GM23338 (cell line): ENCODE data around the gene APOM. TPM values are rescaled to one million over a fixed set of nuclear protein-coding genes. Genes with fewer than 3 reads are reported as not detected.

Experiments
- ATAC-seq: fragments of 200-7000 bp; cut with Tn5 transposase; 3 replicates; pipeline ENCODE4 v1.9.1; 2020
- DNase-seq: peaks from one replicate; pipeline ENCODE4 v3.0.0-alpha.2; 2015; ENCODE audit warnings: low spot score
- H2AFZ ChIP-seq: fragments of 200-600 bp; sonication (generic); 2 replicates; pipeline ENCODE4 v1.8.0; 2016; ENCODE audit warnings: antibody characterized with exemption, mild to moderate bottlenecking, moderate library complexity
- H3F3A ChIP-seq: fragments of 200-600 bp; sonication (generic); replicated peaks from 2 replicates; pipeline ENCODE4 v1.8.0; 2017; ENCODE audit warnings: antibody characterized with exemption, mixed run types, low read depth
- H3K27ac ChIP-seq: fragments of 200-600 bp; sonication (generic); 2 replicates; pipeline ENCODE4 v1.6.1; 2016; ENCODE audit warnings: low read depth
- H3K27me3 ChIP-seq: fragments of 200-600 bp; sonication (generic); 2 replicates; pipeline ENCODE4 v1.8.0; 2016; ENCODE audit warnings: mild to moderate bottlenecking, mixed run types, moderate library complexity; ENCODE audit not compliant: insufficient read depth
- H3K36me3 ChIP-seq: fragments of 200-600 bp; sonication (generic); 2 replicates; pipeline ENCODE4 v1.8.0; 2016; ENCODE audit warnings: mild to moderate bottlenecking; ENCODE audit not compliant: insufficient read depth
- H3K4me1 ChIP-seq: fragments of 200-600 bp; sonication (generic); 2 replicates; pipeline ENCODE4 v1.8.0; 2016; ENCODE audit warnings: mild to moderate bottlenecking, moderate library complexity; ENCODE audit not compliant: insufficient read depth
- H3K4me2 ChIP-seq: fragments of 200-600 bp; sonication (generic); 2 replicates; pipeline ENCODE4 v1.7.1; 2017; ENCODE audit warnings: mixed run types
- H3K4me3 ChIP-seq: fragments of 200-600 bp; sonication (generic); 2 replicates; pipeline ENCODE4 v1.6.1; 2016; ENCODE audit warnings: mixed run types
- H3K79me2 ChIP-seq: fragments of 200-600 bp; sonication (generic); replicated peaks from 2 replicates; pipeline ENCODE4 v1.8.0; 2017; ENCODE audit warnings: mild to moderate bottlenecking; ENCODE audit not compliant: insufficient read depth
- H3K9me2 ChIP-seq: fragments of 200-600 bp; sonication (generic); 2 replicates; pipeline ENCODE4 v1.8.0; 2017; ENCODE audit not compliant: insufficient read depth
- H4K20me1 ChIP-seq: fragments of 200-600 bp; sonication (generic); replicated peaks from 2 replicates; pipeline ENCODE4 v1.8.0; 2017; ENCODE audit warnings: mild to moderate bottlenecking; ENCODE audit not compliant: insufficient read depth
- H3K27ac Mint-ChIP-seq: 2 replicates; pipeline ENCODE4 v1.8.0; 2020; ENCODE audit warnings: inconsistent platforms, mild to moderate bottlenecking, moderate library complexity, mixed read lengths
- H3K27me3 Mint-ChIP-seq: 3 replicates; pipeline ENCODE4 v1.8.0; 2022; ENCODE audit warnings: low read depth, mild to moderate bottlenecking, moderate library complexity, mixed read lengths, inconsistent platforms; ENCODE audit not compliant: insufficient read depth, poor library complexity
- H3K36me3 Mint-ChIP-seq: 3 replicates; pipeline ENCODE4 v1.8.0; 2021; ENCODE audit warnings: low read depth, mild to moderate bottlenecking, inconsistent platforms, moderate library complexity, mixed read lengths
- H3K4me1 Mint-ChIP-seq: 3 replicates; pipeline ENCODE4 v1.8.0; 2020; ENCODE audit warnings: mild to moderate bottlenecking, inconsistent platforms, mixed read lengths
- H3K4me3 Mint-ChIP-seq: 3 replicates; pipeline ENCODE4 v1.8.0; 2021; ENCODE audit warnings: moderate library complexity, mild to moderate bottlenecking, inconsistent platforms, mixed read lengths
- H3K9me3 Mint-ChIP-seq: 3 replicates; pipeline ENCODE4 v1.8.0; 2020; ENCODE audit warnings: moderate library complexity, mild to moderate bottlenecking, inconsistent platforms, mixed read lengths
- CREB1 ChIP-seq: fragments of 250-450 bp; sonication (Bioruptor Pico); IDR thresholded peaks from 2 replicates; pipeline ENCODE4 v1.5.0; 2020; ENCODE audit warnings: low read depth, mild to moderate bottlenecking, moderate library complexity
- EZH2 ChIP-seq: fragments of 200-600 bp; sonication (generic); IDR thresholded peaks from one replicate; pipeline ENCODE4 v1.8.0; 2017; ENCODE audit warnings: antibody characterized with exemption, mild to moderate bottlenecking, low read depth; ENCODE audit not compliant: unreplicated experiment
- EZH2phosphoT487 ChIP-seq: fragments of 200-600 bp; sonication (generic); IDR thresholded peaks from one replicate; pipeline ENCODE4 v1.8.1; 2018; ENCODE audit warnings: antibody characterized with exemption; ENCODE audit not compliant: unreplicated experiment
- NANOG ChIP-seq: IDR thresholded peaks from 2 replicates; pipeline ENCODE4 v1.6.1; 2016; ENCODE audit warnings: antibody characterized with exemption, borderline replicate concordance
- POLR2AphosphoS5 ChIP-seq: IDR thresholded peaks from 2 replicates; pipeline ENCODE4 v1.6.1; 2016; ENCODE audit warnings: antibody characterized with exemption, low read depth
- ZNF114 ChIP-seq: fragments of 250-450 bp; sonication (Bioruptor Pico); IDR thresholded peaks from 2 replicates; pipeline ENCODE4 v1.5.0; 2020; ENCODE audit warnings: mild to moderate bottlenecking, moderate library complexity
- ZNF331 ChIP-seq: fragments of 250-450 bp; sonication (Bioruptor Pico); IDR thresholded peaks from 2 replicates; pipeline ENCODE4 v1.5.0; 2020; ENCODE audit warnings: low read depth, mild to moderate bottlenecking, moderate library complexity
- polyA plus RNA-seq: library from polyadenylated mRNA; unstranded; fragments of >200 nt; fragmentation: Nextera tagmentation; extraction: Ambion mirVana; gene quantifications from 2 replicates; pipeline ENCODE4 v1.2.1, GENCODE V29; 2016
- total RNA-seq: library from RNA; depleted of rRNA; stranded (reverse); fragments of >200 nt; shearing (Covaris generic); gene quantifications from 2 replicates; pipeline ENCODE4 v1.2.3, GENCODE V29; 2014
- TF ChIP-seq, protein P1 (sequence below): IDR thresholded peaks from 2 replicates; pipeline ENCODE4 v1.6.1; 2016; ENCODE audit warnings: antibody characterized with exemption
- TF ChIP-seq, protein P2 (sequence below): IDR thresholded peaks from one replicate; pipeline ENCODE4 v1.6.1; 2018; ENCODE audit warnings: antibody characterized with exemption; ENCODE audit not compliant: unreplicated experiment

The APOM gene
- total and polyA plus RNA-seq, 2 experiments from 2014 or later, result 1.2 to 10.7 TPM

- Mint-ChIP-seq H3K4me3 (peak within 1 kb of the TSS; percentile 90), H3K9me3 (no peaks in the 10 kb centered on the region), H3K27me3 (peaks cover 19% of the 10 kb centered on the region), H3K36me3 (peaks cover 46% of the 10 kb centered on the region), H3K27ac (peak within 1 kb of the TSS; percentile 95), H3K4me1 (peaks cover 49% of the 10 kb centered on the region)
- Histone ChIP-seq H3F3A (peaks cover 21% of the 10 kb centered on the region; the same call in 1 of the 2 replicates), H3K9me2 (no peaks in the 10 kb centered on the region), H3K4me1 (peaks cover 23% of the 10 kb centered on the region), H4K20me1 (no peaks in the 10 kb centered on the region; the same call in 1 of the 2 replicates), H3K79me2 (peaks cover 41% of the 10 kb centered on the region), H3K36me3 (peaks cover 12% of the 10 kb centered on the region; the same call in 1 of the 2 replicates), H2AFZ (peak within 1 kb of the TSS; percentile 83), H3K27me3 (no peaks in the 10 kb centered on the region), H3K27ac (peak within 1 kb of the TSS; percentile 95), H3K4me3 (peak within 1 kb of the TSS; percentile 96), H3K4me2 (peak within 1 kb of the TSS; percentile 98)
- peak; percentile 85 for ATAC-seq
- 0 out of 2 replicates have a peak, but pooled peaks have one; percentile 24 for TF ChIP-seq CREB1 (CRISPR knock-in tag)
- TF ChIP-seq POLR2AphosphoS5, result peak; percentile 88
- TF ChIP-seq EZH2phosphoT487, result no peak
- DNase-seq, result peak; percentile 95
Measured at GRCh38 chr6:31660381-31661261, 4.9 kb downstream of the APOM start, which contains the start of gene C6orf47. Gene C6orf47, minus strand, starts transcription at chr6:31660778. Its CDS starts 831 bp downstream, at chr6:31659947.

- H3F3A ChIP-seq, result peaks cover 21% of the 10 kb centered on the region; the same call in 1 of the 2 replicates
- peak overlapping the region; percentile 98 for H3K4me2 ChIP-seq
- H3K4me1 Mint-ChIP-seq, result peaks cover 44% of the 10 kb centered on the region
- no peaks in the 10 kb centered on the region; the same call in 1 of the 2 replicates for H4K20me1 ChIP-seq
- H3K4me3 Mint-ChIP-seq, result peak overlapping the region; percentile 90
- peak overlapping the region; percentile 77 for H2AFZ ChIP-seq
- peak overlapping the region; percentile 96 for H3K4me3 ChIP-seq
- no peaks in the 10 kb centered on the region; the same call in 2 of the 3 replicates for H3K9me3 Mint-ChIP-seq
- DNase-seq (no peak), ATAC-seq (no peak)
- H3K4me1 ChIP-seq, result peaks cover 23% of the 10 kb centered on the region
- peaks cover 12% of the 10 kb centered on the region; the same call in 1 of the 2 replicates for H3K36me3 ChIP-seq
- peak overlapping the region; percentile 92 for H3K27ac ChIP-seq
- H3K27me3 ChIP-seq, result no peaks in the 10 kb centered on the region
- no peaks in the 10 kb centered on the region for H3K9me2 ChIP-seq
- peaks cover 47% of the 10 kb centered on the region for H3K79me2 ChIP-seq
- peaks cover 52% of the 10 kb centered on the region for H3K36me3 Mint-ChIP-seq
- H3K27me3 Mint-ChIP-seq, result peaks cover 28% of the 10 kb centered on the region
- H3K27ac Mint-ChIP-seq, result peak overlapping the region; percentile 91
- TF ChIP-seq ZNF331 (CRISPR knock-in tag), result no peak
- no peak for TF ChIP-seq ZNF114 (CRISPR knock-in tag)
- TF ChIP-seq, protein P1, sequence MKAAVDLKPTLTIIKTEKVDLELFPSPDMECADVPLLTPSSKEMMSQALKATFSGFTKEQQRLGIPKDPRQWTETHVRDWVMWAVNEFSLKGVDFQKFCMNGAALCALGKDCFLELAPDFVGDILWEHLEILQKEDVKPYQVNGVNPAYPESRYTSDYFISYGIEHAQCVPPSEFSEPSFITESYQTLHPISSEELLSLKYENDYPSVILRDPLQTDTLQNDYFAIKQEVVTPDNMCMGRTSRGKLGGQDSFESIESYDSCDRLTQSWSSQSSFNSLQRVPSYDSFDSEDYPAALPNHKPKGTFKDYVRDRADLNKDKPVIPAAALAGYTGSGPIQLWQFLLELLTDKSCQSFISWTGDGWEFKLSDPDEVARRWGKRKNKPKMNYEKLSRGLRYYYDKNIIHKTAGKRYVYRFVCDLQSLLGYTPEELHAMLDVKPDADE, result no peak
- TF ChIP-seq EZH2, result no peak
- no peak for TF ChIP-seq NANOG
- TF ChIP-seq, protein P2, sequence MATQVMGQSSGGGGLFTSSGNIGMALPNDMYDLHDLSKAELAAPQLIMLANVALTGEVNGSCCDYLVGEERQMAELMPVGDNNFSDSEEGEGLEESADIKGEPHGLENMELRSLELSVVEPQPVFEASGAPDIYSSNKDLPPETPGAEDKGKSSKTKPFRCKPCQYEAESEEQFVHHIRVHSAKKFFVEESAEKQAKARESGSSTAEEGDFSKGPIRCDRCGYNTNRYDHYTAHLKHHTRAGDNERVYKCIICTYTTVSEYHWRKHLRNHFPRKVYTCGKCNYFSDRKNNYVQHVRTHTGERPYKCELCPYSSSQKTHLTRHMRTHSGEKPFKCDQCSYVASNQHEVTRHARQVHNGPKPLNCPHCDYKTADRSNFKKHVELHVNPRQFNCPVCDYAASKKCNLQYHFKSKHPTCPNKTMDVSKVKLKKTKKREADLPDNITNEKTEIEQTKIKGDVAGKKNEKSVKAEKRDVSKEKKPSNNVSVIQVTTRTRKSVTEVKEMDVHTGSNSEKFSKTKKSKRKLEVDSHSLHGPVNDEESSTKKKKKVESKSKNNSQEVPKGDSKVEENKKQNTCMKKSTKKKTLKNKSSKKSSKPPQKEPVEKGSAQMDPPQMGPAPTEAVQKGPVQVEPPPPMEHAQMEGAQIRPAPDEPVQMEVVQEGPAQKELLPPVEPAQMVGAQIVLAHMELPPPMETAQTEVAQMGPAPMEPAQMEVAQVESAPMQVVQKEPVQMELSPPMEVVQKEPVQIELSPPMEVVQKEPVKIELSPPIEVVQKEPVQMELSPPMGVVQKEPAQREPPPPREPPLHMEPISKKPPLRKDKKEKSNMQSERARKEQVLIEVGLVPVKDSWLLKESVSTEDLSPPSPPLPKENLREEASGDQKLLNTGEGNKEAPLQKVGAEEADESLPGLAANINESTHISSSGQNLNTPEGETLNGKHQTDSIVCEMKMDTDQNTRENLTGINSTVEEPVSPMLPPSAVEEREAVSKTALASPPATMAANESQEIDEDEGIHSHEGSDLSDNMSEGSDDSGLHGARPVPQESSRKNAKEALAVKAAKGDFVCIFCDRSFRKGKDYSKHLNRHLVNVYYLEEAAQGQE, result no peak
Measured at GRCh38 chr6:31661262-31662123, 5.8 kb downstream of the APOM start.
